ENCODE data around the gene MAPRE2.

Gene MAPRE2

GRCh38 chr18:35112696-35113095 is 71.5 kb downstream of the MAPRE2 start:
- H3K9ac ChIP-seq (ENCODE audit: low read length): no peak overlapping the region
- no peaks in the 10 kb centered on the region for H3K9me3 ChIP-seq (ENCODE audit: control insufficient read depth, low read length)
- no peak for DNase-seq (ENCODE audit: low read depth)
- H3K36me3 ChIP-seq (ENCODE audit: control insufficient read depth, insufficient read depth, low read length, severe bottlenecking): no peaks in the 10 kb centered on the region
- no peak overlapping the region for H3K4me3 ChIP-seq (ENCODE audit: low read length)
- peaks cover 9% of the 10 kb centered on the region for H3K4me1 ChIP-seq (ENCODE audit: control insufficient read depth, insufficient read depth, low read length)
- H3K27me3 ChIP-seq (replicated peaks; ENCODE audit: control insufficient read depth, insufficient read depth, low read length): no peaks in the 10 kb centered on the region

GRCh38 chr18:35114305-35114704 is 73.1 kb downstream of the MAPRE2 start:
- Histone ChIP-seq H3K36me3 (ENCODE audit: control insufficient read depth, insufficient read depth, low read length, severe bottlenecking) (no peaks in the 10 kb centered on the region), H3K9ac (ENCODE audit: low read length) (no peak overlapping the region), H3K27me3 (replicated peaks; ENCODE audit: control insufficient read depth, insufficient read depth, low read length) (no peaks in the 10 kb centered on the region), H3K4me1 (ENCODE audit: control insufficient read depth, insufficient read depth, low read length) (peaks cover 24% of the 10 kb centered on the region), H3K4me3 (ENCODE audit: low read length) (no peak overlapping the region), H3K9me3 (ENCODE audit: control insufficient read depth, low read length) (no peaks in the 10 kb centered on the region)
- no peak for DNase-seq (ENCODE audit: low read depth)

- no peak overlapping the region for H3K4me3 ChIP-seq (ENCODE audit: low read length)
- no peaks in the 10 kb centered on the region for H3K36me3 ChIP-seq (ENCODE audit: control insufficient read depth, insufficient read depth, low read length, severe bottlenecking)
- H3K4me1 ChIP-seq (ENCODE audit: control insufficient read depth, insufficient read depth, low read length): peaks cover 24% of the 10 kb centered on the region
- no peaks in the 10 kb centered on the region for H3K27me3 ChIP-seq (replicated peaks; ENCODE audit: control insufficient read depth, insufficient read depth, low read length)
- peak overlapping the region; percentile 84 for H3K9ac ChIP-seq (ENCODE audit: low read length)
- no peaks in the 10 kb centered on the region for H3K9me3 ChIP-seq (ENCODE audit: control insufficient read depth, low read length)
- DNase-seq (ENCODE audit: low read depth): no peak
Observed at GRCh38 chr18:35116784-35117318, 75.6 kb downstream of the MAPRE2 start.

- no peaks in the 10 kb centered on the region for H3K9me3 ChIP-seq (ENCODE audit: control insufficient read depth, low read length)
- H3K36me3 ChIP-seq (ENCODE audit: control insufficient read depth, insufficient read depth, low read length, severe bottlenecking): no peaks in the 10 kb centered on the region
- H3K9ac ChIP-seq (ENCODE audit: low read length): peak overlapping the region; percentile 84
- H3K27me3 ChIP-seq (replicated peaks; ENCODE audit: control insufficient read depth, insufficient read depth, low read length): no peaks in the 10 kb centered on the region
- peaks cover 24% of the 10 kb centered on the region for H3K4me1 ChIP-seq (ENCODE audit: control insufficient read depth, insufficient read depth, low read length)
- no peak for DNase-seq (ENCODE audit: low read depth)
- peak overlapping the region; percentile 74 for H3K4me3 ChIP-seq (ENCODE audit: low read length)
Observed at GRCh38 chr18:35117372-35117771, 76.2 kb downstream of the MAPRE2 start.

- Histone ChIP-seq H3K27me3 (replicated peaks; ENCODE audit: control insufficient read depth, insufficient read depth, low read length) (no peaks in the 10 kb centered on the region), H3K9ac (ENCODE audit: low read length) (peak overlapping the region; percentile 84), H3K36me3 (ENCODE audit: control insufficient read depth, insufficient read depth, low read length, severe bottlenecking) (no peaks in the 10 kb centered on the region), H3K4me1 (ENCODE audit: control insufficient read depth, insufficient read depth, low read length) (peaks cover 24% of the 10 kb centered on the region), H3K9me3 (ENCODE audit: control insufficient read depth, low read length) (no peaks in the 10 kb centered on the region), H3K4me3 (ENCODE audit: low read length) (peak overlapping the region; percentile 74)
- peak; percentile 55 for DNase-seq (ENCODE audit: low read depth)
Observed at GRCh38 chr18:35117951-35118411, 76.8 kb downstream of the MAPRE2 start.

GRCh38 chr18:35118641-35119040 is 77.4 kb downstream of the MAPRE2 start:
- Histone ChIP-seq H3K36me3 (ENCODE audit: control insufficient read depth, insufficient read depth, low read length, severe bottlenecking) (no peaks in the 10 kb centered on the region), H3K4me1 (ENCODE audit: control insufficient read depth, insufficient read depth, low read length) (peaks cover 24% of the 10 kb centered on the region)
- no peak for DNase-seq (ENCODE audit: low read depth)

GRCh38 chr18:35121038-35121437 is 79.8 kb downstream of the MAPRE2 start:
- H3K27me3 ChIP-seq (replicated peaks; ENCODE audit: control insufficient read depth, insufficient read depth, low read length): no peaks in the 10 kb centered on the region
- no peaks in the 10 kb centered on the region for H3K36me3 ChIP-seq (ENCODE audit: control insufficient read depth, insufficient read depth, low read length, severe bottlenecking)
- peaks cover 24% of the 10 kb centered on the region for H3K4me1 ChIP-seq (ENCODE audit: control insufficient read depth, insufficient read depth, low read length)
- H3K4me3 ChIP-seq (ENCODE audit: low read length): no peak overlapping the region
- H3K9me3 ChIP-seq (ENCODE audit: control insufficient read depth, low read length): no peaks in the 10 kb centered on the region
- DNase-seq (ENCODE audit: low read depth): no peak
- H3K9ac ChIP-seq (ENCODE audit: low read length): no peak overlapping the region

More at GRCh38 chr18:35118641-35119040, 77.4 kb downstream of the MAPRE2 start:
- H3K4me3 ChIP-seq (ENCODE audit: low read length): peak overlapping the region; percentile 74
- H3K9me3 ChIP-seq (ENCODE audit: control insufficient read depth, low read length): no peaks in the 10 kb centered on the region
- H3K9ac ChIP-seq (ENCODE audit: low read length): peak overlapping the region; percentile 84
- H3K27me3 ChIP-seq (replicated peaks; ENCODE audit: control insufficient read depth, insufficient read depth, low read length): no peaks in the 10 kb centered on the region

GRCh38 chr18:35121531-35121930 is 80.3 kb downstream of the MAPRE2 start:
- no peak for DNase-seq (ENCODE audit: low read depth)
- H3K4me3 ChIP-seq (ENCODE audit: low read length): no peak overlapping the region
- no peaks in the 10 kb centered on the region for H3K27me3 ChIP-seq (replicated peaks; ENCODE audit: control insufficient read depth, insufficient read depth, low read length)
- peaks cover 24% of the 10 kb centered on the region for H3K4me1 ChIP-seq (ENCODE audit: control insufficient read depth, insufficient read depth, low read length)
- H3K9ac ChIP-seq (ENCODE audit: low read length): no peak overlapping the region
- no peaks in the 10 kb centered on the region for H3K36me3 ChIP-seq (ENCODE audit: control insufficient read depth, insufficient read depth, low read length, severe bottlenecking)
- no peaks in the 10 kb centered on the region for H3K9me3 ChIP-seq (ENCODE audit: control insufficient read depth, low read length)

- H3K9ac ChIP-seq (ENCODE audit: low read length): no peak overlapping the region
- no peaks in the 10 kb centered on the region for H3K9me3 ChIP-seq (ENCODE audit: control insufficient read depth, low read length)
- no peaks in the 10 kb centered on the region for H3K27me3 ChIP-seq (replicated peaks; ENCODE audit: control insufficient read depth, insufficient read depth, low read length)
- no peaks in the 10 kb centered on the region for H3K36me3 ChIP-seq (ENCODE audit: control insufficient read depth, insufficient read depth, low read length, severe bottlenecking)
- peaks cover 14% of the 10 kb centered on the region for H3K4me1 ChIP-seq (ENCODE audit: control insufficient read depth, insufficient read depth, low read length)
- DNase-seq (ENCODE audit: low read depth): no peak
- H3K4me3 ChIP-seq (ENCODE audit: low read length): no peak overlapping the region
Observed at GRCh38 chr18:35122586-35123224, 81.5 kb downstream of the MAPRE2 start.

GRCh38 chr18:35123811-35124210 is 82.6 kb downstream of the MAPRE2 start:
- Histone ChIP-seq H3K27me3 (replicated peaks; ENCODE audit: control insufficient read depth, insufficient read depth, low read length) (no peaks in the 10 kb centered on the region), H3K9ac (ENCODE audit: low read length) (no peak overlapping the region), H3K36me3 (ENCODE audit: control insufficient read depth, insufficient read depth, low read length, severe bottlenecking) (no peaks in the 10 kb centered on the region), H3K4me3 (ENCODE audit: low read length) (no peak overlapping the region), H3K9me3 (ENCODE audit: control insufficient read depth, low read length) (no peaks in the 10 kb centered on the region), H3K4me1 (ENCODE audit: control insufficient read depth, insufficient read depth, low read length) (peaks cover 3% of the 10 kb centered on the region)
- no peak for DNase-seq (ENCODE audit: low read depth)

GRCh38 chr18:35127201-35127600 is 86.0 kb downstream of the MAPRE2 start:
- Histone ChIP-seq H3K4me1 (ENCODE audit: control insufficient read depth, insufficient read depth, low read length) (no peaks in the 10 kb centered on the region), H3K9ac (ENCODE audit: low read length) (no peak overlapping the region), H3K36me3 (ENCODE audit: control insufficient read depth, insufficient read depth, low read length, severe bottlenecking) (peaks cover 6% of the 10 kb centered on the region), H3K4me3 (ENCODE audit: low read length) (no peak overlapping the region), H3K9me3 (ENCODE audit: control insufficient read depth, low read length) (no peaks in the 10 kb centered on the region), H3K27me3 (replicated peaks; ENCODE audit: control insufficient read depth, insufficient read depth, low read length) (no peaks in the 10 kb centered on the region)
- no peak for DNase-seq (ENCODE audit: low read depth)

GRCh38 chr18:35128675-35129074 is 87.5 kb downstream of the MAPRE2 start:
- H3K9ac ChIP-seq (ENCODE audit: low read length): no peak overlapping the region
- H3K27me3 ChIP-seq (replicated peaks; ENCODE audit: control insufficient read depth, insufficient read depth, low read length): no peaks in the 10 kb centered on the region
- H3K4me3 ChIP-seq (ENCODE audit: low read length): no peak overlapping the region
- no peaks in the 10 kb centered on the region for H3K4me1 ChIP-seq (ENCODE audit: control insufficient read depth, insufficient read depth, low read length)
- H3K36me3 ChIP-seq (ENCODE audit: control insufficient read depth, insufficient read depth, low read length, severe bottlenecking): peaks cover 6% of the 10 kb centered on the region
- DNase-seq (ENCODE audit: low read depth): no peak
- H3K9me3 ChIP-seq (ENCODE audit: control insufficient read depth, low read length): no peaks in the 10 kb centered on the region
